ENCODE data around the gene RAB3IL1.

The RAB3IL1 gene

GRCh38 chr11:61963016-61963281, 45.6 kb upstream of the RAB3IL1 start:
- H3K9me3 Mint-ChIP-seq = no peaks in the 10 kb centered on the region
- peaks cover 37% of the 10 kb centered on the region for H3K36me3 Mint-ChIP-seq (ENCODE audit: low read depth)
- H3K27ac Mint-ChIP-seq = peak overlapping the region; percentile 90
- no peak overlapping the region for H3K4me3 Mint-ChIP-seq
- no peak for TF ChIP-seq CTCF (IDR thresholded peaks at IDR 0.05)
- H3K27me3 Mint-ChIP-seq (ENCODE audit: low read depth, poor library complexity) = peaks cover 8% of the 10 kb centered on the region
- DNase-seq = no peak
- H3K4me1 Mint-ChIP-seq = peaks cover 20% of the 10 kb centered on the region

- peaks cover 18% of the 10 kb centered on the region for H3K4me1 Mint-ChIP-seq
- peaks cover 13% of the 10 kb centered on the region for H3K27me3 Mint-ChIP-seq (ENCODE audit: low read depth, poor library complexity)
- no peak overlapping the region for H3K4me3 Mint-ChIP-seq
- no peak for TF ChIP-seq CTCF (IDR thresholded peaks at IDR 0.05)
- peak overlapping the region; percentile 90 for H3K27ac Mint-ChIP-seq
- no peak for DNase-seq
- H3K9me3 Mint-ChIP-seq = no peaks in the 10 kb centered on the region
- H3K36me3 Mint-ChIP-seq (ENCODE audit: low read depth) = peaks cover 38% of the 10 kb centered on the region
Observed at GRCh38 chr11:61962213-61963015, 45.0 kb upstream of the RAB3IL1 start.

GRCh38 chr11:61961570-61962212, 44.3 kb upstream of the RAB3IL1 start:
- Mint-ChIP-seq H3K27ac (no peak overlapping the region), H3K27me3 (ENCODE audit: low read depth, poor library complexity) (peaks cover 20% of the 10 kb centered on the region), H3K9me3 (no peaks in the 10 kb centered on the region), H3K36me3 (ENCODE audit: low read depth) (peaks cover 38% of the 10 kb centered on the region), H3K4me3 (no peak overlapping the region), H3K4me1 (peaks cover 18% of the 10 kb centered on the region)
- TF ChIP-seq CTCF (IDR thresholded peaks at IDR 0.05) = no peak
- DNase-seq = no peak

GRCh38 chr11:61960532-61960931, 43.2 kb upstream of the RAB3IL1 start:
- Mint-ChIP-seq H3K4me1 (peaks cover 11% of the 10 kb centered on the region), H3K27ac (no peak overlapping the region), H3K9me3 (no peaks in the 10 kb centered on the region), H3K27me3 (ENCODE audit: low read depth, poor library complexity) (peaks cover 32% of the 10 kb centered on the region), H3K4me3 (no peak overlapping the region), H3K36me3 (ENCODE audit: low read depth) (peaks cover 38% of the 10 kb centered on the region)
- no peak for TF ChIP-seq CTCF (IDR thresholded peaks at IDR 0.05)
- DNase-seq = no peak

GRCh38 chr11:61959678-61960077, 42.3 kb upstream of the RAB3IL1 start:
- Mint-ChIP-seq H3K27me3 (ENCODE audit: low read depth, poor library complexity) (peaks cover 40% of the 10 kb centered on the region), H3K27ac (no peak overlapping the region), H3K36me3 (ENCODE audit: low read depth) (peaks cover 29% of the 10 kb centered on the region), H3K9me3 (no peaks in the 10 kb centered on the region), H3K4me3 (no peak overlapping the region), H3K4me1 (peaks cover 3% of the 10 kb centered on the region)
- DNase-seq = no peak
- TF ChIP-seq CTCF (IDR thresholded peaks at IDR 0.05) = no peak

- Mint-ChIP-seq H3K4me3 (no peak overlapping the region), H3K4me1 (no peaks in the 10 kb centered on the region), H3K27ac (peak overlapping the region; percentile 67), H3K9me3 (no peaks in the 10 kb centered on the region), H3K27me3 (ENCODE audit: low read depth, poor library complexity) (peaks cover 45% of the 10 kb centered on the region), H3K36me3 (ENCODE audit: low read depth) (peaks cover 23% of the 10 kb centered on the region)
- TF ChIP-seq CTCF (IDR thresholded peaks at IDR 0.05) = no peak
- no peak for DNase-seq
Observed at GRCh38 chr11:61959114-61959513, 41.7 kb upstream of the RAB3IL1 start.
